ENCODE measurements around the gene THSD4. TPM values are rescaled to one million over a fixed set of nuclear protein-coding genes. Genes with fewer than 3 reads are reported as not detected.
"Not testable (repeated sequence)": the region's sequence is repeated elsewhere in the genome, so short reads cannot be mapped to it uniquely, and the experiment has no call there.

THSD4 gene
- total RNA-seq, 1 donor: 15.6 TPM

DNA sequence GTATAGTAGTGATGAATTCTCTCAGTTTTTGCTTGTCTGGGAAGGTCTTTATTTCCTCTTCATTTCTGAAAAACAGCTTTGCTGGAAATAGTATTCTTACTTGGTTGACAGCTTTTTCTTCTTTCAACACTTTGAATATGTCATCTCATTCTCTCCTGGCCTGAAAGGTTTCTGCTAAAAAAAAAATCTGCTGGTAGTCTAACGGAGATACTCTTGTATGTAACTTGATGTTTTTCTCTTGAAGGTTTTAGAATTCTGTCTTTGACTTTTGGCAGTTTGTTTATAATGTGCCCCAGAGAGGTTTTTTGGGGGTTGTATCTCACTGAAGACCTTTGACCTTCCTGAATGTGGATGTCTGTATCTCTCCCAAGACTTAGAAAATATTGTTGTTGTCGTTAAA is 47.0 kb downstream of the THSD4 start:
- no peaks in the 10 kb centered on the region for H4K20me1 ChIP-seq (ENCODE audit: insufficient read depth, low read length)
- DNase-seq (ENCODE audit: insufficient read length, low spot score, missing footprints): no peak
- H3K27me3 ChIP-seq (ENCODE audit: insufficient read depth, low read length): no peaks in the 10 kb centered on the region
- H3K27ac ChIP-seq (ENCODE audit: low read depth, low read length): no peak overlapping the region
- H2AFZ ChIP-seq (ENCODE audit: low read length): no peak overlapping the region
- H3K4me3 ChIP-seq (ENCODE audit: insufficient read depth, low read length): no peak overlapping the region
- H3K9me3 ChIP-seq (ENCODE audit: low read depth, low read length): no peaks in the 10 kb centered on the region
- no peak overlapping the region for H3K4me2 ChIP-seq (ENCODE audit: insufficient read depth, low read length)
- TF ChIP-seq, protein P1, sequence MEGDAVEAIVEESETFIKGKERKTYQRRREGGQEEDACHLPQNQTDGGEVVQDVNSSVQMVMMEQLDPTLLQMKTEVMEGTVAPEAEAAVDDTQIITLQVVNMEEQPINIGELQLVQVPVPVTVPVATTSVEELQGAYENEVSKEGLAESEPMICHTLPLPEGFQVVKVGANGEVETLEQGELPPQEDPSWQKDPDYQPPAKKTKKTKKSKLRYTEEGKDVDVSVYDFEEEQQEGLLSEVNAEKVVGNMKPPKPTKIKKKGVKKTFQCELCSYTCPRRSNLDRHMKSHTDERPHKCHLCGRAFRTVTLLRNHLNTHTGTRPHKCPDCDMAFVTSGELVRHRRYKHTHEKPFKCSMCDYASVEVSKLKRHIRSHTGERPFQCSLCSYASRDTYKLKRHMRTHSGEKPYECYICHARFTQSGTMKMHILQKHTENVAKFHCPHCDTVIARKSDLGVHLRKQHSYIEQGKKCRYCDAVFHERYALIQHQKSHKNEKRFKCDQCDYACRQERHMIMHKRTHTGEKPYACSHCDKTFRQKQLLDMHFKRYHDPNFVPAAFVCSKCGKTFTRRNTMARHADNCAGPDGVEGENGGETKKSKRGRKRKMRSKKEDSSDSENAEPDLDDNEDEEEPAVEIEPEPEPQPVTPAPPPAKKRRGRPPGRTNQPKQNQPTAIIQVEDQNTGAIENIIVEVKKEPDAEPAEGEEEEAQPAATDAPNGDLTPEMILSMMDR (IDR thresholded peaks at IDR 0.05; ENCODE audit: extremely low read depth, low read depth, low read length): no peak
- H3K4me1 ChIP-seq (ENCODE audit: insufficient read depth, low read length): no peaks in the 10 kb centered on the region
- H3K36me3 ChIP-seq (ENCODE audit: insufficient read depth, low read length): no peaks in the 10 kb centered on the region
- H3K79me2 ChIP-seq (ENCODE audit: insufficient read depth, low read length): no peaks in the 10 kb centered on the region

- H3K4me3 ChIP-seq (ENCODE audit: insufficient read depth, low read length); H3K36me3 ChIP-seq (ENCODE audit: insufficient read depth, low read length); DNase-seq (ENCODE audit: insufficient read length, low spot score, missing footprints); H3K4me1 ChIP-seq (ENCODE audit: insufficient read depth, low read length); H3K79me2 ChIP-seq (ENCODE audit: insufficient read depth, low read length); H3K4me2 ChIP-seq (ENCODE audit: insufficient read depth, low read length); H3K27ac ChIP-seq (ENCODE audit: low read depth, low read length); H3K9me3 ChIP-seq (ENCODE audit: low read depth, low read length); H3K27me3 ChIP-seq (ENCODE audit: insufficient read depth, low read length); H2AFZ ChIP-seq (ENCODE audit: low read length); H4K20me1 ChIP-seq (ENCODE audit: insufficient read depth, low read length): not testable (repeated sequence)
Measured at GRCh38 chr15:71164606-71165005, 49.3 kb downstream of the THSD4 start.

- no peaks in the 10 kb centered on the region for H3K4me1 ChIP-seq (ENCODE audit: insufficient read depth, low read length)
- DNase-seq (ENCODE audit: insufficient read length, low spot score, missing footprints): no peak
- no peaks in the 10 kb centered on the region for H4K20me1 ChIP-seq (ENCODE audit: insufficient read depth, low read length)
- H3K4me3 ChIP-seq (ENCODE audit: insufficient read depth, low read length): no peak overlapping the region
- no peak overlapping the region for H2AFZ ChIP-seq (ENCODE audit: low read length)
- TF ChIP-seq, protein P1 (IDR thresholded peaks at IDR 0.05; ENCODE audit: extremely low read depth, low read depth, low read length): no peak
- no peaks in the 10 kb centered on the region for H3K79me2 ChIP-seq (ENCODE audit: insufficient read depth, low read length)
- H3K4me2 ChIP-seq (ENCODE audit: insufficient read depth, low read length): no peak overlapping the region
- H3K9me3 ChIP-seq (ENCODE audit: low read depth, low read length): no peaks in the 10 kb centered on the region
- H3K27me3 ChIP-seq (ENCODE audit: insufficient read depth, low read length): no peaks in the 10 kb centered on the region
- no peaks in the 10 kb centered on the region for H3K36me3 ChIP-seq (ENCODE audit: insufficient read depth, low read length)
- H3K27ac ChIP-seq (ENCODE audit: low read depth, low read length): no peak overlapping the region
Measured at GRCh38 chr15:71167445-71168165, 52.3 kb downstream of the THSD4 start.

GRCh38 chr15:71168166-71168834 is 53.0 kb downstream of the THSD4 start:
- H3K27ac ChIP-seq (ENCODE audit: low read depth, low read length): no peak overlapping the region
- TF ChIP-seq, protein P1 (IDR thresholded peaks at IDR 0.05; ENCODE audit: extremely low read depth, low read depth, low read length): no peak
- no peaks in the 10 kb centered on the region for H3K36me3 ChIP-seq (ENCODE audit: insufficient read depth, low read length)
- H4K20me1 ChIP-seq (ENCODE audit: insufficient read depth, low read length): no peaks in the 10 kb centered on the region
- no peaks in the 10 kb centered on the region for H3K9me3 ChIP-seq (ENCODE audit: low read depth, low read length)
- no peaks in the 10 kb centered on the region for H3K27me3 ChIP-seq (ENCODE audit: insufficient read depth, low read length)
- DNase-seq (ENCODE audit: insufficient read length, low spot score, missing footprints): no peak
- H2AFZ ChIP-seq (ENCODE audit: low read length): no peak overlapping the region
- no peaks in the 10 kb centered on the region for H3K79me2 ChIP-seq (ENCODE audit: insufficient read depth, low read length)
- no peak overlapping the region for H3K4me3 ChIP-seq (ENCODE audit: insufficient read depth, low read length)
- H3K4me1 ChIP-seq (ENCODE audit: insufficient read depth, low read length): no peaks in the 10 kb centered on the region
- no peak overlapping the region for H3K4me2 ChIP-seq (ENCODE audit: insufficient read depth, low read length)
